Endothelial cell (in vitro differentiated cells): ENCODE data around the gene FAM53B. TPM values are rescaled to one million over a fixed set of nuclear protein-coding genes. Genes with fewer than 3 reads are reported as not detected.
A peak's percentile ranks its signal among the peaks of the same experiment; 100 is the strongest.

Source experiments
- DNase-seq: peaks from one replicate; pipeline ENCODE4 v3.0.0; 2021; ENCODE audit warnings: low spot score
- H3K27ac Mint-ChIP-seq: one replicate; pipeline ENCODE4 v1.8.0; 2021; ENCODE audit warnings: mixed read lengths, inconsistent platforms; ENCODE audit not compliant: unreplicated experiment
- H3K27me3 Mint-ChIP-seq: one replicate; pipeline ENCODE4 v1.8.0; 2021; ENCODE audit warnings: mild to moderate bottlenecking, moderate library complexity, mixed read lengths, inconsistent platforms; ENCODE audit not compliant: unreplicated experiment
- H3K36me3 Mint-ChIP-seq: one replicate; pipeline ENCODE4 v1.8.0; 2021; ENCODE audit warnings: mild to moderate bottlenecking, low read depth, mixed read lengths, inconsistent platforms; ENCODE audit not compliant: unreplicated experiment
- H3K4me1 Mint-ChIP-seq: one replicate; pipeline ENCODE4 v1.8.0; 2021; ENCODE audit warnings: mild to moderate bottlenecking, mixed read lengths, inconsistent platforms; ENCODE audit not compliant: unreplicated experiment
- H3K4me3 Mint-ChIP-seq: one replicate; pipeline ENCODE4 v1.8.0; 2021; ENCODE audit warnings: mild to moderate bottlenecking, mixed read lengths, inconsistent platforms; ENCODE audit not compliant: unreplicated experiment
- H3K9me3 Mint-ChIP-seq: one replicate; pipeline ENCODE4 v1.8.0; 2021; ENCODE audit warnings: mixed read lengths, inconsistent platforms; ENCODE audit not compliant: unreplicated experiment
- total RNA-seq: library from RNA; stranded (reverse); fragmentation: NEBNext Ultra II Directional; extraction: Animal tissue kit (Norgen Biotek cat#: 25700); gene quantifications from one replicate; pipeline ENCODE4 v1.2.1, GENCODE V29; 2021; ENCODE audit not compliant: unreplicated experiment
- TF ChIP-seq, protein P1 (sequence below): fragments of 200-600 bp; sonication (generic); IDR thresholded peaks from one replicate; pipeline ENCODE4 v1.5.0; 2021; ENCODE audit warnings: antibody characterized with exemption; ENCODE audit not compliant: unreplicated experiment

FAM53B gene
- total RNA-seq, 1 donor from 2014 or later: 21.0 TPM

DNA sequence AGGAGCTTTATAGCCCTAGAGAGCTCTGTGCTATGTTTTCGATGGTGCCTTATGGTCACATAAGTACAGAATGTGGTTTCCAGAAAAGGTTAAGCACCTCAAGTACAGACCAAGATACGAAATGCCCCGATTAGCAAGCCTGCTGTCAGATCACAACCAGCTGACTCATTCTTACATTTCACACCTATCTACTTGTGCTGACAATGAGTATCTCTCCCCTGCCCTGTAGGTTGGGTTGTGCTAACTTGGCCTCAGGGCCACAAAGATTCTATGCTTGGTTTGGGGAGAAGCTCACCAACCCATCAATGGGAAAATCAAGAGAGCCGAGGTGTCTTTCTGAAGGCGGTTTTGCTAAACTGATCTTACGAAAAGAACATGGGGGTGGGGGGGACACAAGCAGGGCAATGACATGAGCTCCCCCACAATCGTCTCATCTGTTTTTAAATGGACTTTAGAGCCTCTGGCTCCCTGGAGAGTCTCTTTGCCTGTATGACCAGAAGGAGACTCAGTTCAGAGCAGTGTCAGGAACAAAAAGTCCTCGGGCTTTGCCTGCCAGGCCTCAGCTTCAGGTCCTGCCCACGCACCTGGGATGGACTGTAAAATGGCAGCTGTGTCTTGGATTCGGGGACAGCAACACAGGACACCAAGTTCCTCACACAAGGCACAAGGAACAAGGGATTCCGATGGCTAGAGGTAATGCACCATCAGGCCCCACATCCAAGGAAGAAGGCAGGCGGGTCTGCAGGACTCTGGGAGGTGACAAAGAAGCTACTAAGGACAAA, 55.1 kb downstream of the FAM53B start:
- Mint-ChIP-seq H3K36me3 (peaks cover 3% of the 10 kb centered on the region), H3K27me3 (peaks cover 1% of the 10 kb centered on the region), H3K4me1 (peaks cover 10% of the 10 kb centered on the region), H3K4me3 (no peak overlapping the region), H3K9me3 (no peaks in the 10 kb centered on the region), H3K27ac (no peak overlapping the region)
- no peak for DNase-seq
- TF ChIP-seq, protein P1, sequence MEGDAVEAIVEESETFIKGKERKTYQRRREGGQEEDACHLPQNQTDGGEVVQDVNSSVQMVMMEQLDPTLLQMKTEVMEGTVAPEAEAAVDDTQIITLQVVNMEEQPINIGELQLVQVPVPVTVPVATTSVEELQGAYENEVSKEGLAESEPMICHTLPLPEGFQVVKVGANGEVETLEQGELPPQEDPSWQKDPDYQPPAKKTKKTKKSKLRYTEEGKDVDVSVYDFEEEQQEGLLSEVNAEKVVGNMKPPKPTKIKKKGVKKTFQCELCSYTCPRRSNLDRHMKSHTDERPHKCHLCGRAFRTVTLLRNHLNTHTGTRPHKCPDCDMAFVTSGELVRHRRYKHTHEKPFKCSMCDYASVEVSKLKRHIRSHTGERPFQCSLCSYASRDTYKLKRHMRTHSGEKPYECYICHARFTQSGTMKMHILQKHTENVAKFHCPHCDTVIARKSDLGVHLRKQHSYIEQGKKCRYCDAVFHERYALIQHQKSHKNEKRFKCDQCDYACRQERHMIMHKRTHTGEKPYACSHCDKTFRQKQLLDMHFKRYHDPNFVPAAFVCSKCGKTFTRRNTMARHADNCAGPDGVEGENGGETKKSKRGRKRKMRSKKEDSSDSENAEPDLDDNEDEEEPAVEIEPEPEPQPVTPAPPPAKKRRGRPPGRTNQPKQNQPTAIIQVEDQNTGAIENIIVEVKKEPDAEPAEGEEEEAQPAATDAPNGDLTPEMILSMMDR: no peak

DNA sequence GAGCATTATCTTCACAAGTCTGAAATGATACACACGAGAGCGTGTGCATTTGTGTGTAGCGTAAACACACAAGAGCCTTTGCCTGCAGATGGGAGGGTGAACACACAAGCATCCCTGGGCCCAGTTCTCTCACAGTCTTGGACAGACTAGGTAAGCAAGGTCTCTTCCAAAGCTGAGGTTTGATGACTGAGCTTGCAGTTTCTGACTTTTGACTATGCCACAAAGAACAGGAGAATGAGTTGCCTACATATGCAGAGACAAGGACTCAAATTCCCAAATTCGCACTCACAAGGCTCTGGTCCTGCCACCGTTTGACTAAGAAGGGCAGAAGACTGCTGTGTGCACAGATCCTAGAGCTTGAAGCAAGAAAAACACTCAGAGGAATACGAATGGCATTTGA, 55.8 kb downstream of the FAM53B start:
- peaks cover 12% of the 10 kb centered on the region for H3K4me1 Mint-ChIP-seq
- H3K27ac Mint-ChIP-seq: no peak overlapping the region
- no peaks in the 10 kb centered on the region for H3K27me3 Mint-ChIP-seq
- TF ChIP-seq, protein P1: no peak
- peaks cover 4% of the 10 kb centered on the region for H3K36me3 Mint-ChIP-seq
- H3K4me3 Mint-ChIP-seq: peak overlapping the region; percentile 47
- DNase-seq: no peak
- no peaks in the 10 kb centered on the region for H3K9me3 Mint-ChIP-seq

DNA sequence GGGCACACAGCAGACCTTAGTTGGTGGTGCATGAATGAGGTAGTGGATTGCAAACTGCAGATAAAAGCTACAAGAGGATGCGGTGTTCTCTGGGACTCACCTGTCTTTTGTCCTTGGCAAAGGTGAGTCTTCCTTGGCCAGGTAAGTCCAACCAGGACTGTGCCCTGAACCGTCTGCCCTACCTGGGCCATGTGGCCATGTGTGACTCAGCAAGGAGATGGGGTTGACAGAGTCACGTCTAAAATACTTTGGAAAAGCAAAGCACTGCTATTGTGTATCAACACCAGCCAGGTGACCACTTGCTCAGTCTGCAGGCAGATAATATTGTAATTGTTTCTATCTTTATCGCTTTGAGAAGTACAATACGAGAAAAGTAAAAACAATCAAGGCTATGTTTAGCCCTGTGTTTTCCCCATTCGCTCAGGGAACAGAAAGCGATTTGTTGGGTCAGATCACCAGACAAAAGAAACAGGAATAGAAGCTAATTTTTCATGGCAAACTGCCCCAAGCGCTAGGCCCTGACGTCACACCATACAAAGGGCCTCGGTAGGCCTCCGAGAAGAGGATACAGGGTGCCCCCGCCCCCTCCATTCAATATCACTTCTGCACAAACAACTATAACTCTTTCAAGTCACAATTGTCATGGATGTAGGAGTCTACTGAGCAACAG, 57.3 kb downstream of the FAM53B start:
- no peak overlapping the region for H3K27ac Mint-ChIP-seq
- TF ChIP-seq, protein P1: no peak
- no peak for DNase-seq
- no peaks in the 10 kb centered on the region for H3K27me3 Mint-ChIP-seq
- no peaks in the 10 kb centered on the region for H3K9me3 Mint-ChIP-seq
- no peak overlapping the region for H3K4me3 Mint-ChIP-seq
- H3K36me3 Mint-ChIP-seq: peaks cover 9% of the 10 kb centered on the region
- peaks cover 12% of the 10 kb centered on the region for H3K4me1 Mint-ChIP-seq

DNA sequence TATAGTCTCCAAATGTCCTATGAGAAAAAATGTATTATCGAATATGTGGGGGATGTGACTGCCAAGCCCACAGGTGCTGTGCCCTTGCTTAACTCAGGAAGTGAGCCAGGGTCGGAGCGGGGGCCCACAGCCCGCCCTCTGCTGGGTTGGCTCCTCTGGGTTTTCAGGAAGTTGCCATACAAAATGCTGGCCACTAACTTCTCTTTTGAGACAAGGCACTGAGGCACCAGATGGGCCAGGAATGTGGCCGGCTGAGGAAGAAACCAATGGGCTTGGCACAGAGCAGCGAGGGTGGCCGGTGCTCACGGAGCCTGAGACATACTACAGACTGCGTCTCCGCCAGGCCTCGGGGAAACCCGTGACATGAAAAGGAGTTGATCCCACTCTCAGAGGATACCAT, 58.9 kb downstream of the FAM53B start:
- Mint-ChIP-seq H3K4me3 (no peak overlapping the region), H3K27ac (no peak overlapping the region), H3K4me1 (peaks cover 12% of the 10 kb centered on the region), H3K36me3 (peaks cover 17% of the 10 kb centered on the region), H3K27me3 (no peaks in the 10 kb centered on the region), H3K9me3 (no peaks in the 10 kb centered on the region)
- DNase-seq: no peak
- TF ChIP-seq, protein P1: no peak

DNA sequence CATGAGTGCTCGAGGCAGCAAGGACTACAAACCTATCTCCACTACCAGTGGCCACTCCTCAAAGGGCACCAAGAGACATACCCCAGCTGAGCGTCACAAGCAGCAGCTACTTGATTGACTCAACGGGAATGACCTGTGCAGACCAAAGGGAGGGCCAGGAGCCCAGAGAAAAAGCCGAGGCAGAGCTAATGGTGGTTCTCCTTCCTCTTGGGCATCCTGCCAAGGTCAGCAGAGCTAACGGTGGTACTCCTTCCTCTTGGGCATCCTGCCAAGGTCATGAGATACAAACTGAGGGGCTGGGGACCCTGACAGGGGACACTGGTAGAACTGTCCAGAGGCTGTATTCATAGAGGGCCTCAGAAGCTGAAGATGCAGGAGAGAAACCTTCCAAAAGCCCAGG, 60.4 kb downstream of the FAM53B start:
- DNase-seq: no peak
- no peak overlapping the region for H3K4me3 Mint-ChIP-seq
- H3K27ac Mint-ChIP-seq: no peak overlapping the region
- H3K9me3 Mint-ChIP-seq: no peaks in the 10 kb centered on the region
- H3K4me1 Mint-ChIP-seq: peaks cover 12% of the 10 kb centered on the region
- peaks cover under 1% of the 10 kb centered on the region for H3K27me3 Mint-ChIP-seq
- TF ChIP-seq, protein P1: no peak
- peaks cover 17% of the 10 kb centered on the region for H3K36me3 Mint-ChIP-seq
